HG03139 (cell line): ENCODE results near the gene RAB13.
"Not testable (repeated sequence)": the region's sequence is repeated elsewhere in the genome, so short reads cannot be mapped to it uniquely, and the experiment has no call there.

Experiments
- ATAC-seq: cut with Tn5 transposase; IDR thresholded peaks from one replicate; pipeline ENCODE4 v1.9.1; 2021; ENCODE audit not compliant: unreplicated experiment

Gene RAB13

DNA sequence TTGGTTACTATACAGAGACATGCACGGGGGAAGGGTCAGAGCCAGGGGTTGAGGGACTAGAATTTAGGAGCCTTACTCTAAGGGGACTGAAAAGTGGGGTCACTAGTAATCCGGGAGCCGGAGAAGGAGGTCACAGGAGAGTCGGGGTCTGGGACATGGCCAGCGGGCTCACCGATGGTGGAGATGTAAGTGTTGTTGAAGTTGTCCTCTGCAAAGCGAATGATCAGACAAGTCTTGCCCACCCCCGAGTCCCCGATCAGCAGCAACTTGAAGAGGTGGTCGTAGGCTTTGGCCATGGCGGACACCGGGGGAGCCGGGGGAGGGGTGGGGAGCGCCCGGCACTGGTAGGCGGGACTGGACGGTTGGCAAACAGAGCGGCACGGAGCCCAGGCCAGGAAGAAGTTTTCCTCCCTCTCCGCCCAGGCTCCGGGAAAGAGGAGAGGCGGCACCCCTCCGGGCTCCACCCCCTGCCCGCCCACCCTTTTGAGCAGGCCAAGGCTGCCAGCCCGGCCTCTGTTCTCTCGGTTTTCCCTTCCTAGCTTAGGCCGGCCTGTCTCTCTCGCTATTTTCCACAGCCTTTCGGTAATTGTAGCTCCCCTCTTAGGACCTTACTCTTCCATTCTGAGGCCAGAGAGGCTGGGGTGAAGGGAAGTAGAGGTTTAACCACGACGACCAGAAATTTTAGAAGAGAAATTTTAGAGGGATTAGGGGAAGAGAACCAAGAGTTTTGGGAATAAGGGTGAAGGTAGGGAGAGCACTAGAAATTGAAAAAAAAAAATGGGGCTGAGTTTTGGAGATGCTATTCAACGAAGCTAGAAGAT, at the start of gene RAB13:
TSS of gene RAB13 (minus strand) at position 399 of the 821 bp plus-strand sequence. CDS start at position 296, 103 bp downstream.
- no peak for ATAC-seq

GRCh38 chr1:154033697-154034096, 47.6 kb upstream of the RAB13 start:
- not testable (repeated sequence) for ATAC-seq

- ATAC-seq = no peak
Observed at GRCh38 chr1:154019940-154020339, 33.8 kb upstream of the RAB13 start.

- ATAC-seq = no peak
Observed at GRCh38 chr1:154019269-154019668, 33.1 kb upstream of the RAB13 start.

DNA sequence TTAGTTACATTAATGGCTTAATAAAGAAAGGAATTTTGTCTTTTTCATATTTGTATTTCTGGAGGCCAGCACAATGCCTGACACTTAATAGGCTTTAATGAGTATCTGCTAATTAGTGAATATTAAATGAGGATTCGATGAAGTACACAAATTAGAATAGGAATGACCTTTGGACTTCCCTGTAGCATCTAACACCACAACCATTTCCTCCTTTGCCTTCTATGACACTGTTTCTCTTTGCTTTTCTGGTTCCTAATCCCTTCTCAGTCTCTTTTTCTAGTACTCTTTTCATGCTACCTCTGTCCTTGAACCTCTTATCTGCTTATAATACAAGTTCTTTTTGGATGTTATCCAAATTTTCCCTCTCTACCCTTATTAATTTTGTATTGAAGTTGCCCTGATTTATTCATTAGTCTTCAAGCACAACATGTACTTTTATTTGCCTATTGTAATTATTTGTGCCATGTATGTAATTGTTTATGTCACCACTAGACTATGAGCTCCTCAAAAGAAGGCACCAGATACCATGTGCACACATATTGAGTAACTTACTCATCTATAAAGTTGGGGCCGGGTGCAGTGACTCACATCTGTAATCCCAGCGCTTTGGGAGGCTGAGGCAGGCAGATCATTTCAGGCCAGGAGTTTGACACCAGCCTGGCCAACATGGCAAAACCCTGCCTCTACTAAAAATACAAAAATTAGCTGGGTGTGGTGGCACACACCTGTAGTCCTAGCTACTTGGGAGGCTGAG, 28.2 kb upstream of the RAB13 start:
- no peak for ATAC-seq

DNA sequence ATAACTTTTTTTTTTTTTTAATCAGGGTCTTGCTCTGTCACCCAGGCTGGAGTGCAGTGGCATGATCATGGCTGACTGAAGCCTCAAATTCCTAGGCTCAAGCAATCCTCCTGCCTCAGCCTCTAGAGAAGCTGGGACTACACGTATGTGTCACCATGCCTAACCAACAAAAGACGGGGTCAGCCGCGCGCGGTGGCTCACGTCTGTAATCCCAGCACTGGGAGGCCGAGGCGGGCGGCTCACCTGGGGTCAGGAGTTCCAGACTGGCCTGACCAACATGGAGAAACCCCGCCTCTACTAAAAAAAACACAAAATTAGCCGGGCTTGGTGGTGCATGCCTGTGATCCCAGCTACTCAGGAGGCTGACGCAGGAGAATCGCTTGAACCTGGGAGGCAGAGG, 26.4 kb upstream of the RAB13 start:
- ATAC-seq = not testable (repeated sequence)

DNA sequence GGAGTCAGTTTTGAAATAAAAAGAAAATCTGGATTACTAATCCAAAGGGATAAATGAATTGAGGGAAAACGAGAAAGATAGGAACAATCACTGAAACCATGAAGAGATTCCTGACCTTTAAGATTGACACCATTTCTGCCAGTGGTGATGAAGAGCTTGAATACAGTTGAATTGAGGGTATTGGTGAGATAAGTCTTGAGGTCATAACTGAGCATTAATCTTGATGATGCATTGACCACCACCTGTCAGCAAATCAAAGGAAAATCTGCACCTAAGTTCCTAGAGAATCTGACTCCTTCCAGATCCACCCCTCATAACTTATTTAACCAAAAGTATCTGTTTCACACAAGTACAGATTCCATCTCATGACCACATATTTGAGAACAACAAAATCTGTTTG, 26.0 kb upstream of the RAB13 start:
- ATAC-seq = no peak

GRCh38 chr1:154006136-154006535, 20.0 kb upstream of the RAB13 start:
- ATAC-seq = no peak

- no peak for ATAC-seq
Observed at GRCh38 chr1:154000420-154000819, 14.3 kb upstream of the RAB13 start.

- ATAC-seq = not testable (repeated sequence)
Observed at GRCh38 chr1:153996882-153997281, 10.7 kb upstream of the RAB13 start.

GRCh38 chr1:153995640-153996039, 9.5 kb upstream of the RAB13 start:
- ATAC-seq = no peak

DNA sequence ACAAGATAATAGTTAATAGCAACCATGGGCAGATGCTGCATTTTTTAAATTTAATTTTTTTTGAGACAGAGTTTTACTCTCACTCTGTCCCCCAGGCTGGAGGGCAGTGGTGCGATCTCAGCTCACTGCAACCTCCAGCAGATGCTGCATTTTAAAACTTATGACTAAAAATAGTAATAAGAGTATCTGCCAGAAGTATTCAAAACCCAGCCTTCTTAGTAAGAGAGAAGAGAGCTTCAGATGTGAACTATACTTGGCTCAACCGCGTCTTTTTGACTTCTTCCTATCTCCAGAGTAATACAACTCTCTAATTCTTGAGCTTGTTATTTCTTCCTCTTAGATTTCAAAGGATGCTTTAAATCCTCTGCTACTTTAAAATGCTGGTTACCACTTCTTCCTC, 9.1 kb upstream of the RAB13 start:
- ATAC-seq = no peak

- no peak for ATAC-seq
Observed at GRCh38 chr1:153991806-153992205, 5.7 kb upstream of the RAB13 start.

GRCh38 chr1:153991151-153991630, 5.1 kb upstream of the RAB13 start:
- ATAC-seq = no peak

- ATAC-seq = peak; percentile 72
Observed at GRCh38 chr1:153990468-153991150, 4.5 kb upstream of the RAB13 start, which contains the start of gene RPS27. RPS27 (plus strand) TSS chr1:153990762; CDS start chr1:153990797, 35 bp downstream.

DNA sequence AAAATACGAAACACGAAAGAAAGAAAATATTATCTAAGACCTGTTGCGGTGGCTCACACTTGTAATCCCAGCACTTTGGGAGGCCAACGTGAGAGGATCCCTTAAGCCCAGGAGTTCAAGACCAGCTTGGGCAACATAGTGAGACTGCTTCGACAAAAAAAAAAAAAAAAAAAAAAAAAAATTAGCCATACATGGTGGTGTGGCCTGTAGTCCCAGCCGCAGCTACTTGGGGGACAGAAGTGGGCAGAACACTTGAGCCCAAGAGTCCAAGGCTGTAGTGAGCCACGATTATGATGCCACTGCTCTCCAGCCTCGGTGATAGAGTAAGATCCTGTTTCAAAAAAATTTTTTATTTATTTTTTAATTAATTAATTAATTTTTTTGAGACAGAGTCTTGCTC, 1.5 kb upstream of the RAB13 start:
- ATAC-seq = no peak

GRCh38 chr1:153985341-153985912, 712 bp downstream of the RAB13 start:
- no peak for ATAC-seq

DNA sequence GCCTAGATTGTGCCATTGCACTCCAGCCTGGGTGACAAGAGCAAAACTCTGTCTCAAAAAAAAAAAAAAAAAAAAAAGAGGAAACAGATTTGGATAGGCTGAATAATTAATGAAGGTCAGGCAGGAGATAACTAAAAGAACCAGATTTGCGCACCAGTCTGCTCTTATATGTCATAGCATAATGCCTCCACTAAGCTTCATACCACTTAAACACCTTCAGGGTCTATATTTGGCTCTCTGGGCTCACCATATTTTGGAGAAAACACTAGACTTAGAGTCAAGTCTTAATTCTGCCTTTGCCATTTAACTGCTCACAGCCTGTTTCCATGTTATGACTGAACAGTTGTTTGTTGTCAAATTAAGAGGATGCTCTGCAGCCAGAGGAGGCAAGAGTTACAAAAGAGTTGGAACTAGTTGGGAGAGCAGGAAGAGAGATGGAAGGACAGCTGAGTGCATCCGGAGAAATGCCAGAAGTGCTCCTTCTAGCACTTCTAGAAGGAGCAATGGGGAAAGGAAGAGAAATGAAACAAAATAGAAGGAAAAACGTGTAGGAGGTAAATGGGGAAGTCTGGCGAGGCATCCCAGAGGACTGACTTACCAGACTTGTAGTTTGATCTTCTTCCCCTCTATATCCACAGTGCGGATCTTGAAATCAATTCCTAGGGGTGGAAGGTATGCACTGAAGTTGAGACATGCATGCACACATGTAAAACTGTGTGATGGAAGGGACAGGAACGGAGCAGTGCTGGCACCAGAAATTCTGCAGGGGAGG, 1.8 kb downstream of the RAB13 start:
- ATAC-seq = no peak

DNA sequence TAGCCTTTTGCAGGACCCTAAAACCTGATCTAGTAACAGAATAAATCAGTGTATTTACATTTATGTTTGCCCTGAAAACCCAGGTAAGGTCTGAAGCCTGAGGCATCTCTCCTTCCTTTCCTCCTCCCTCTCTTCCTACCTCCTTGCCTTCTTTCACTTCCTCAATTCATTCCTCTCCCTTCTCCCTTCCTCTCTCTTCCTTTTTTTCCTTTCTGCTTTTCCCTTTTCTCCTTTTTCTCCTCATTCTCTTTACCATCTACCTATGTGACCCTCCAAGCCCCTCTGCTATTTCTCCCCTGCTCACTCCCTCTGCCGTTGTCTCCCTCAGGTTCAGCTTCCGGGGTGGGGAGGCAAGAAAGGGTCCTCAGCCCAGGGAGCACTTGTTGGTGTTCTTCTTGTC, 4.4 kb downstream of the RAB13 start:
- not testable (repeated sequence) for ATAC-seq

GRCh38 chr1:153979091-153979490, 7.0 kb downstream of the RAB13 start:
- ATAC-seq = not testable (repeated sequence)
